ENCODE data around the gene RNGTT.

The RNGTT gene

GRCh38 chr6:88561954-88562315 lies 401.5 kb downstream of the RNGTT start:
- no peak for TF ChIP-seq CTCF (IDR thresholded peaks at IDR 0.05; ENCODE audit: low read depth, low read length)
- no peak overlapping the region for H3K4me3 ChIP-seq (ENCODE audit: low read depth, low read length)

DNA sequence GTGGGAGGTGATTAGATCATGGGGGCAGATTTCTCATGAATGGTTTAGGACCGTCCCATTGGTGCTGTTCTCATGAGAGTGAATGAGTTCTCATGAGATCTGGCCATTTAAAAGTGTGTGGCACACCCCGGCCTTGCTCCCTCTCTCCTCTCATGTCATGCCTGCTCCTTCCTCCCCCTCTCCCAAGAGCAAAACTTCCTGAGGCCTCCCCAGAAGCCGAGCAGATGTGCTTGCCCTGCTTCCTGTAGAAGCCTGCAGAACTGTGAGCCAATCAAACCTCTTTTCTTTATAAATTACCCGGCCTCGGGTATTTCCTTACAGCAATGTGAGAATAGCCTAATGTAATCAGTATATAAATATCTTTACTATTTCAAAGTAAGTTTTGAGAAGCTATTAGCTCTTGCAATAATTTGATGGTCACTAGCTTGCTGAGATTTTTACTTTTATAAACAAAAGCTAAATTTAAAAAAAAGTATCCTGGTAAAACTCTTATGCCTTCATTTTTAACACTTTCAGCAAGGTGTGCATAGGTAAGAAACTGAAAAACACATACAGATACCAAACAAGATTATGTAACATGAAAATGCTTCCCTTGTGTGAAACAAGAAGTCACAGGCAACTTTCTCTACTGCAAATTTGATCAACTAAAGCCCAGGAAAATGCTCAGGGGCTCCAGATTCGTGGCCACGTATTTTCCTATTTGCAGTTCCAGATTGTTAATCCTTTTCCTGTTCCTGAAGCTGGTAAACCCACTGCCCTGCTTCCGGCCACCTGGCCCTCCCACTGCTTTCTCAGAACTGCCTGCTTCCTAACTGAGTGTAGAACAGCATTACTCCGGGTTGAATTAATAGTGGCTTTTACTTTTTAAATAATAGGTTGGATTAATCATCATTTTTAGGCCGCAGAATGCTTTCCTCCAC lies 402.1 kb downstream of the RNGTT start:
- TF ChIP-seq CTCF (IDR thresholded peaks at IDR 0.05; ENCODE audit: low read depth, low read length) = no peak
- H3K4me3 ChIP-seq (ENCODE audit: low read depth, low read length) = no peak overlapping the region

All from WI38 (cell line).